Measurements from ENCODE around the gene UBALD1.

DNA sequence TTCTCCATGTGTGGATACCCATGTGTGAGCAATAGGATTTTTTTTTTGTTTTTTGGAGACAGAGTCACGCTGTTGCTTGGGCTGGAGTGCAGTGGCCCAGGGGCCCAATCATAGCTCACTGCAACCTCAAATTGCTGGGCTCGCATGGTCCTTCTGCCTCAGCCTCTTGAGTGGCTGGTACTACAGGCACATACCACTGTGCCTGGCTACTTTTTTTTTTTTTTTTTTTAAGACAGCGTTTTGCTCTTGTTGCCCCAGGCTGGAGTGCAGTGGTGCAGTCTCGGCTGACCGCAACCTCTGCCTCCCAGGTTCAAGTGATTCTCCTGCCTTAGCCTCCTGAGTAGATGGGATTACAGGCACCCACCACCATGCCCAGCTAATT is 26.6 kb upstream of the UBALD1 start:
- no peak for TF ChIP-seq TAF1 (IDR thresholded peaks at IDR 0.05; ENCODE audit: borderline replicate concordance, insufficient read depth, low read length)
- no peak for TF ChIP-seq SIN3A (IDR thresholded peaks at IDR 0.05; ENCODE audit: borderline replicate concordance, insufficient read depth, low read length)
- TF ChIP-seq, protein P1, sequence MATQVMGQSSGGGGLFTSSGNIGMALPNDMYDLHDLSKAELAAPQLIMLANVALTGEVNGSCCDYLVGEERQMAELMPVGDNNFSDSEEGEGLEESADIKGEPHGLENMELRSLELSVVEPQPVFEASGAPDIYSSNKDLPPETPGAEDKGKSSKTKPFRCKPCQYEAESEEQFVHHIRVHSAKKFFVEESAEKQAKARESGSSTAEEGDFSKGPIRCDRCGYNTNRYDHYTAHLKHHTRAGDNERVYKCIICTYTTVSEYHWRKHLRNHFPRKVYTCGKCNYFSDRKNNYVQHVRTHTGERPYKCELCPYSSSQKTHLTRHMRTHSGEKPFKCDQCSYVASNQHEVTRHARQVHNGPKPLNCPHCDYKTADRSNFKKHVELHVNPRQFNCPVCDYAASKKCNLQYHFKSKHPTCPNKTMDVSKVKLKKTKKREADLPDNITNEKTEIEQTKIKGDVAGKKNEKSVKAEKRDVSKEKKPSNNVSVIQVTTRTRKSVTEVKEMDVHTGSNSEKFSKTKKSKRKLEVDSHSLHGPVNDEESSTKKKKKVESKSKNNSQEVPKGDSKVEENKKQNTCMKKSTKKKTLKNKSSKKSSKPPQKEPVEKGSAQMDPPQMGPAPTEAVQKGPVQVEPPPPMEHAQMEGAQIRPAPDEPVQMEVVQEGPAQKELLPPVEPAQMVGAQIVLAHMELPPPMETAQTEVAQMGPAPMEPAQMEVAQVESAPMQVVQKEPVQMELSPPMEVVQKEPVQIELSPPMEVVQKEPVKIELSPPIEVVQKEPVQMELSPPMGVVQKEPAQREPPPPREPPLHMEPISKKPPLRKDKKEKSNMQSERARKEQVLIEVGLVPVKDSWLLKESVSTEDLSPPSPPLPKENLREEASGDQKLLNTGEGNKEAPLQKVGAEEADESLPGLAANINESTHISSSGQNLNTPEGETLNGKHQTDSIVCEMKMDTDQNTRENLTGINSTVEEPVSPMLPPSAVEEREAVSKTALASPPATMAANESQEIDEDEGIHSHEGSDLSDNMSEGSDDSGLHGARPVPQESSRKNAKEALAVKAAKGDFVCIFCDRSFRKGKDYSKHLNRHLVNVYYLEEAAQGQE (IDR thresholded peaks at IDR 0.05; ENCODE audit: insufficient read depth in 1 of 2, low read depth in 2 of 2, low read length in 2 of 2), result no peak

Measured in PFSK-1 (cell line).